ENCODE data around the gene BBLN.

Gene BBLN

DNA sequence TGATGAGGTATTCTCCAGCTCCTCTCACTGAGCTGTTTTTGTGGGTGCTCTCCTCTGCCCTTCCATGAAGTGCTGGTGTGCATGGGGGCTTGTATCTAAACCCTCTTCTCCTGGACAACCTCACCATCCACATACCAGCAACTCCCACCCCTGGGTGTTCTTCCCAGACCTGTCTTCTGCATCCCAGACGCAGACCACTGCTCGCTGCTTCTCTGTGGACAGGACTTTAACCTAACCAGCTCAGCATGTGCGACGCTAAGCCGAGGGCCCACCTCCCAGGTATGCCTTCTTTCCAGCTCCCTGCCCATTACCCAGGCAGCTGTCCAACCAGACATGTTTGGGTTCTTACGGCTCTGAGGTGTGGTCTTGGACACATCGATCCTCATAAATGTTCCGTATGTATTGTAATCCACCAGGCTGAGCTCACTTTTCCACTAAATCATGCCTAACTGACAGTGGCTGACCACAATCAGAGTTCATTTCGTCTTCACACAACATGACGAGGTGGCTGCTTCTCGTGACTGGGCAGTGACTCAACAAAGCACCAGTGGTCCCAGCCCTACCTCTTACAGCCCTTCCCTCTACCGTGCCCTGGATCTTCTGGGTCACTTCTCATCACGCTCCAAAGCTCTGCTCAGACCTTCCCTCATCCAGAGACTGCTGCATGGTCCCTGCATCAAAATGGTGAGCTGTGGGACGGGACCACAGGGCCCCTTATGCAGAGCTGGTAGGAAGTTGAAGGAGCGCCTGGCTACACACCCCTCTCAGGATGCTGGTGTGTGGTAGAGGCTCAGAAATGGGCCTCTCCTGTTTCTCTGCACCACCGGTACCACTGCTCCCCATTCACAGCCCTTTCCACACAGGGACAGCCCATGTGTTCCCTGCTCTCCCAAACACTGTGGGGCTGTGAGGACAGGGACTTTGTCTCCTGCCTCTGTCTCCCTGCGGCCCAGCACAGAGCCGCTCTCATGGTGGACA is 23.0 kb upstream of the BBLN start:
- DNase-seq (ENCODE audit: low read depth): no peak
- TF ChIP-seq, protein P1, sequence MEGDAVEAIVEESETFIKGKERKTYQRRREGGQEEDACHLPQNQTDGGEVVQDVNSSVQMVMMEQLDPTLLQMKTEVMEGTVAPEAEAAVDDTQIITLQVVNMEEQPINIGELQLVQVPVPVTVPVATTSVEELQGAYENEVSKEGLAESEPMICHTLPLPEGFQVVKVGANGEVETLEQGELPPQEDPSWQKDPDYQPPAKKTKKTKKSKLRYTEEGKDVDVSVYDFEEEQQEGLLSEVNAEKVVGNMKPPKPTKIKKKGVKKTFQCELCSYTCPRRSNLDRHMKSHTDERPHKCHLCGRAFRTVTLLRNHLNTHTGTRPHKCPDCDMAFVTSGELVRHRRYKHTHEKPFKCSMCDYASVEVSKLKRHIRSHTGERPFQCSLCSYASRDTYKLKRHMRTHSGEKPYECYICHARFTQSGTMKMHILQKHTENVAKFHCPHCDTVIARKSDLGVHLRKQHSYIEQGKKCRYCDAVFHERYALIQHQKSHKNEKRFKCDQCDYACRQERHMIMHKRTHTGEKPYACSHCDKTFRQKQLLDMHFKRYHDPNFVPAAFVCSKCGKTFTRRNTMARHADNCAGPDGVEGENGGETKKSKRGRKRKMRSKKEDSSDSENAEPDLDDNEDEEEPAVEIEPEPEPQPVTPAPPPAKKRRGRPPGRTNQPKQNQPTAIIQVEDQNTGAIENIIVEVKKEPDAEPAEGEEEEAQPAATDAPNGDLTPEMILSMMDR (IDR thresholded peaks at IDR 0.05; ENCODE audit: control insufficient read depth, extremely low read depth, insufficient read depth): no peak
- H3K4me3 ChIP-seq (ENCODE audit: low read depth, low read length): no peak overlapping the region

DNA sequence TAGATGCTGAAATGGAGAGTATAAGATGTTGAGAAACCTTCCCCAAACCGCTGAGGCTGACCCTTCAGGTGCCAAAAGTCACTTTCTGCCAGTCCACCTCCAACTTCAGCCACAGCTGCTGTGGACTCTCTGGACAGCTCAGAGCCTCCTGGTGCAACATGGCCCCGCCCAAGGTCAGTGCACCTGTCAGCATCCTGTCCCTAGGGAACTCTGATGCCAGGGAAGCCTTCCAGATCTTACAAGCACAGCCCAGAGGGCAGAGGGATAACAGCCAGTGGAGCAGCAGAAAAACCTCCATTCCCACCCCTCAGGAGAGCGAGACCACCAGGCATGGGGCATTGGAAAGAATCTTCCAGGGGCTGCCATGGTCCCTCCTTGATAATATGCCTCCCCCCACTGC is 22.1 kb upstream of the BBLN start:
- TF ChIP-seq, protein P1 (IDR thresholded peaks at IDR 0.05; ENCODE audit: control insufficient read depth, extremely low read depth, insufficient read depth): no peak
- DNase-seq (ENCODE audit: low read depth): no peak
- no peak overlapping the region for H3K4me3 ChIP-seq (ENCODE audit: low read depth, low read length)

DNA sequence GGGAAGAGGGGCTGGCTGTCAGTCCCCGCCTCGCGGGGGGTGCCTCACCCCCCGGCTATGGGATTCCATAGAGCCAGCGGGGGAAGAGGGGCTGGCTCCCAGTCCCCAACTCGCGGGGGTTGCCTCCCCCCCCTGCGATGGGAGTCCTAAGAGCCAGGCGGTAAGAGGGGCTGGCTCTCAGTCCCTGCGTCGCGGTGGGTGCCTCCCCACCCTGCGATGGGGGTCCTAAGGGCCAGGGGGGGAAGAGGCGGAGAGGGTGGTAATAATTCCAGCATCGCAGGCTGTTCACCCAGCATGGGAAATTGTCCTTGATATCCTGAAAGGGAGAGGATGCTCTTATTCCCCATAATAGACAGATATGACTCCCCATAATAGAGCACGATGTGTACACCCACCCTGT is 20.4 kb upstream of the BBLN start:
- no peak overlapping the region for H3K4me3 ChIP-seq (ENCODE audit: low read depth, low read length)
- DNase-seq (ENCODE audit: low read depth): no peak
- TF ChIP-seq, protein P1 (IDR thresholded peaks at IDR 0.05; ENCODE audit: control insufficient read depth, extremely low read depth, insufficient read depth): no peak

DNA sequence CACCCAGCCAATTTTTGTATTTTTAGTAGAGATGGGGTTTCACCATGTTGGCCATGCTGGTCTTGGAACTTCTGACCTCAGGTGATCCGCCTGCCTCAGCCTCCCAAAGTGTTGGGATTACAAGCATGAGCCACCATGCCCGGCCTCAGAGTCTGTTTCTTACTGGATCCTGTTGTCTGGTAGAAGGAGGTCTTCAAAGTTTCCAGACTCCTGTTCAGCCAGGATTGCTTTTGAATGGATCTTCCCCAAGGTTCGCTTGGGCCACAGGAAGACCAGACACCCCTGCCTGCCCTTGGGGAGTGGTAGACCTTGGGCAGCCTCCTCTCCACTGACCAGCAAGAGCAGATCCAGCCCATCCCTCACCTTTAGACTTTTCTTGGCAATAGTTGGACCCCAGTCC is 18.5 kb upstream of the BBLN start:
- no peak overlapping the region for H3K4me3 ChIP-seq (ENCODE audit: low read depth, low read length)
- no peak for DNase-seq (ENCODE audit: low read depth)
- TF ChIP-seq, protein P1 (IDR thresholded peaks at IDR 0.05; ENCODE audit: control insufficient read depth, extremely low read depth, insufficient read depth): no peak

DNA sequence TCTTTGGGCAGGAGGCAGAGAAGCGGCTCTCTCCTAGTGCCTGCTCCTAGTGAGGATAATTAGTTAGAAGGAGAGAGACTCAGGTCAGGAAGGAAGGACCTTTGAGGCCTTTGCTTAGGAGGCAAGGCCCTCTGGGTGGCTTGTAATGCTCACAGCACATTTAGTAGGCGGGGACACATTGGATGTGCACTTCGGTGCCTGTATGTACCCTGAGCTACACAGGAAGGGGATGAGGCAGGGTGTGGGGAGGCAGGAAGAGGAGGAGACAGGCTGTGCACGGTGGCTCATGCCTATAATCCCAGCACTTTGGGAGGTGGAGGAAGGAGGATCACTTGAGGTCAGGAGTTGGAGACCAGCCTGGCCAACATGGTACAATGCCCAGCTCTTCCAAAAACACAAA is 18.0 kb upstream of the BBLN start:
- no peak overlapping the region for H3K4me3 ChIP-seq (ENCODE audit: low read depth, low read length)
- TF ChIP-seq, protein P1 (IDR thresholded peaks at IDR 0.05; ENCODE audit: control insufficient read depth, extremely low read depth, insufficient read depth): no peak
- no peak for DNase-seq (ENCODE audit: low read depth)

DNA sequence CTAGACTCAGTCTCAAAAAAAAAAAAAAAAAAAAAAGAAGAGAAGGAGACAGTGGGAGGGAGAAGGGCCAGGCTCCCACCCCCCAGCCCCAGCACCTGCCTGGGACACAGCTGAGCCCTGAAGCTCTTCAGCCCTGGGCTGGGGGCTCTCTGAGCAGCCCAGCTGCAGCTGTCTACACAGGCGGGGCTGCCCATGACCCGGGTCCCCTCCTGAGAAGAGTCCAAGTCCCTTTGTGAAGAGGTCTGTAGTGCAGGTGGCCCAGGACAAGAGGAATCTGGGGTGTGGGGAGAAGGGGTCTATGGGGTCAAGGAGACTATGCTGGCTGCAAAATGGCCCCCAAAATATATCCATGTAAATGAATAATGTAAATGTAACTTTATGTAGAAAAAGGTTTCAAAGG is 17.5 kb upstream of the BBLN start:
- no peak for DNase-seq (ENCODE audit: low read depth)
- no peak overlapping the region for H3K4me3 ChIP-seq (ENCODE audit: low read depth, low read length)
- TF ChIP-seq, protein P1 (IDR thresholded peaks at IDR 0.05; ENCODE audit: control insufficient read depth, extremely low read depth, insufficient read depth): no peak
